ENCODE measurements around the gene FNDC3B.

GRCh38 chr3:172024679-172025078, 14.7 kb upstream of the FNDC3B start:
- no peak for TF ChIP-seq CTCF (IDR thresholded peaks at IDR 0.05; ENCODE audit: low read length)
- TF ChIP-seq EZH2phosphoT487 (IDR thresholded peaks at IDR 0.05; ENCODE audit: low read length): no peak
- TF ChIP-seq EZH2 (optimal IDR thresholded peaks at IDR 0.05; ENCODE audit: low read depth, low read length): no peak
